ENCODE measurements around the gene KCNK3. TPM values are rescaled to one million over a fixed set of nuclear protein-coding genes. Genes with fewer than 3 reads are reported as not detected.

The KCNK3 gene
- total and polyA plus RNA-seq, 2 donors (not counting 1 experiment from before 2014, with no cell fraction given) = under 0.01 TPM; not detected in 1

DNA sequence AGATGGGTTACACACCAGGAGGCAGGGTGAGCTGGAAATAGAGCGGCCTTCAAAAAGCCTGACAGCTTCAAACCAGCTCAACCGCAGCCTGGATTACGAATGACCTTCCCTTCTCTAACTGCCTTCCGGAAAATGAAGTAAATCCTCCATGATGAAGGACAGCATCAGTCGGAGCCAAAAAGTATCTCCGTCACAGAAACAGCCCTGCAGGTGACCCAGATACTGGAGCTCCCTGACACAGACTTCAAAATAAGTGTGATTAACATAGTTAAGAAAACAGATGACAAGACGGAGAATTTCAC lies 41.1 kb upstream of the KCNK3 start:
- no peak overlapping the region for H2AFZ ChIP-seq (ENCODE audit: low read length)
- H4K20me1 ChIP-seq (ENCODE audit: control insufficient read depth, extremely low read depth, insufficient read depth, low read length) = no peaks in the 10 kb centered on the region
- no peaks in the 10 kb centered on the region for H3K9me3 ChIP-seq (ENCODE audit: control insufficient read depth, insufficient read depth, low read depth, low read length)
- DNase-seq (ENCODE audit: low read depth in 2 of 2) = no peak
- no peak for TF ChIP-seq EZH2 (IDR thresholded peaks at IDR 0.05; ENCODE audit: low read length, missing control alignments)
- TF ChIP-seq, protein P1, sequence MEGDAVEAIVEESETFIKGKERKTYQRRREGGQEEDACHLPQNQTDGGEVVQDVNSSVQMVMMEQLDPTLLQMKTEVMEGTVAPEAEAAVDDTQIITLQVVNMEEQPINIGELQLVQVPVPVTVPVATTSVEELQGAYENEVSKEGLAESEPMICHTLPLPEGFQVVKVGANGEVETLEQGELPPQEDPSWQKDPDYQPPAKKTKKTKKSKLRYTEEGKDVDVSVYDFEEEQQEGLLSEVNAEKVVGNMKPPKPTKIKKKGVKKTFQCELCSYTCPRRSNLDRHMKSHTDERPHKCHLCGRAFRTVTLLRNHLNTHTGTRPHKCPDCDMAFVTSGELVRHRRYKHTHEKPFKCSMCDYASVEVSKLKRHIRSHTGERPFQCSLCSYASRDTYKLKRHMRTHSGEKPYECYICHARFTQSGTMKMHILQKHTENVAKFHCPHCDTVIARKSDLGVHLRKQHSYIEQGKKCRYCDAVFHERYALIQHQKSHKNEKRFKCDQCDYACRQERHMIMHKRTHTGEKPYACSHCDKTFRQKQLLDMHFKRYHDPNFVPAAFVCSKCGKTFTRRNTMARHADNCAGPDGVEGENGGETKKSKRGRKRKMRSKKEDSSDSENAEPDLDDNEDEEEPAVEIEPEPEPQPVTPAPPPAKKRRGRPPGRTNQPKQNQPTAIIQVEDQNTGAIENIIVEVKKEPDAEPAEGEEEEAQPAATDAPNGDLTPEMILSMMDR (conservative IDR thresholded peaks at IDR 0.05 in 1 of 2, IDR thresholded peaks at IDR 0.05 in 1 of 2; ENCODE audit: low read depth in 1 of 2, low read length in 2 of 2) = no peak
- no peak overlapping the region for H3K4me2 ChIP-seq (ENCODE audit: extremely low read depth, insufficient read depth, low read length)
- no peak overlapping the region for H3K27ac ChIP-seq (ENCODE audit: insufficient read depth, low read length)
- no peaks in the 10 kb centered on the region for H3K4me1 ChIP-seq (ENCODE audit: control insufficient read depth, extremely low read depth, insufficient read depth, low read length)
- peaks cover 25% of the 10 kb centered on the region for H3K27me3 ChIP-seq (ENCODE audit: control insufficient read depth, insufficient read depth, low read length)
- H3K36me3 ChIP-seq (ENCODE audit: control insufficient read depth, insufficient read depth, low read length) = no peaks in the 10 kb centered on the region
- no peak overlapping the region for H3K9ac ChIP-seq (ENCODE audit: insufficient read depth, low read length)
- H3K4me3 ChIP-seq (replicated peaks in 1 of 4; ENCODE audit: control extremely low read depth in 1 of 4, insufficient read depth in 1 of 4, low read depth in 3 of 4, low read length in 4 of 4) = no peak overlapping the region
- H3K79me2 ChIP-seq (ENCODE audit: control insufficient read depth, insufficient read depth, low read length) = no peaks in the 10 kb centered on the region

DNA sequence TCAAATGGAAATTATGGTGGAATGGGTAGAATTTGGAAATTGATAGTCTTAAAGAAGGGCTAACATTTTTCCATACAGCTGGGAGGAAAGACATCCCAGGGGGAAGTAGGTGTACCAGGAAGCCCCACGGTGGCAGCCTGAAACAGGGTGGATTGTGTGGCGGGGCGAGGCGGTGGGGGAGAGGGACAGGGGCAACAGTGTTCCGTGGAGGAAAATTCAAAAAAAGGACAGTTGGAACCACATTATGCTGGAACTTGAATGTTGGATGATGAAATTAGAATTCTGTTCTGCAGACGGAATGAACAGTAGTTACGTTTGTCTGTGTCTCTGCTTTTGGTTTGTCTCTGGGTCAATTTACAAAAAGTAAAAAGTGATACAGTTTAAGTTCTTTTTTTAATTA lies 40.7 kb upstream of the KCNK3 start:
- TF ChIP-seq EZH2 (IDR thresholded peaks at IDR 0.05; ENCODE audit: low read length, missing control alignments) = no peak
- TF ChIP-seq, protein P1 (conservative IDR thresholded peaks at IDR 0.05 in 1 of 2, IDR thresholded peaks at IDR 0.05 in 1 of 2; ENCODE audit: low read depth in 1 of 2, low read length in 2 of 2) = no peak
- Histone ChIP-seq H3K79me2 (ENCODE audit: control insufficient read depth, insufficient read depth, low read length) (no peaks in the 10 kb centered on the region), H2AFZ (ENCODE audit: low read length) (no peak overlapping the region), H3K27me3 (ENCODE audit: control insufficient read depth, insufficient read depth, low read length) (peaks cover 25% of the 10 kb centered on the region), H3K4me2 (ENCODE audit: extremely low read depth, insufficient read depth, low read length) (no peak overlapping the region), H3K9me3 (ENCODE audit: control insufficient read depth, insufficient read depth, low read depth, low read length) (no peaks in the 10 kb centered on the region), H3K36me3 (ENCODE audit: control insufficient read depth, insufficient read depth, low read length) (no peaks in the 10 kb centered on the region), H4K20me1 (ENCODE audit: control insufficient read depth, extremely low read depth, insufficient read depth, low read length) (no peaks in the 10 kb centered on the region), H3K9ac (ENCODE audit: insufficient read depth, low read length) (no peak overlapping the region), H3K4me1 (ENCODE audit: control insufficient read depth, extremely low read depth, insufficient read depth, low read length) (no peaks in the 10 kb centered on the region), H3K27ac (ENCODE audit: insufficient read depth, low read length) (no peak overlapping the region), H3K4me3 (replicated peaks in 1 of 4; ENCODE audit: control extremely low read depth in 1 of 4, insufficient read depth in 1 of 4, low read depth in 3 of 4, low read length in 4 of 4) (no peak overlapping the region)
- no peak for DNase-seq (ENCODE audit: low read depth in 2 of 2)

DNA sequence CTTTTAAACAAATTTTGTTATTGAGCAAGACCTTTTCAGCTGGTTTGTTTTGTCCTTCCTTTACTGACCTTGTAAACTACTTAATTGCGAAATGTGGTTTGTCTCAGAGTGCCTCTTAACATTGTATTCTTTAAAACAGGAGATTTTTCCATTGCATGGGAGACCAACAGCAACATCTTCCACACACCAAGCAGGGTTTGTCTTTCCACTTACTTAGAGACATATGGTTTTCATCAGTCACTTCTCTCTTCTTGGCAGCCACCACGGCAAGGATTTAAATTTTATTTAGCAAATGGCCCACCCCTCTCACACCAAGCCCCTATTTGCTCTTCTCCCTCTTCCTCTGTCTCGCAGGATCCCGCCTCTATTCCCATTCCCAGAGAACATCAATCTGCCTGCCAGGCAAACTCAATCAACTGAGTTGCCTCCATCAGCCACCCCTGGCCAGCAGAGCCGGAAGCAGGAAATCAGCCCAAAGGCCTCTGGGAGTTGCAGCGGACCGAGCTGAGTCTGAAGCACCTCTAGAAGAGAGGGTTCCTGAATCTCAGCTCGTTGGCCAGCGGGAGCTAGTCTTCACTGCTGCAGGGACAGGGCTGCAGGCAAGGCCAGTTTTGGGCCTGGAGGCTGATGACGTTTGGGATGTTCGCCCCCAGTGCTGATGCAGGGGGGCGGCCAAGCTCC lies 40.0 kb upstream of the KCNK3 start:
- no peak overlapping the region for H3K4me2 ChIP-seq (ENCODE audit: extremely low read depth, insufficient read depth, low read length)
- DNase-seq (ENCODE audit: low read depth in 2 of 2) = peak in 1 of 2 donors; percentile 84
- H4K20me1 ChIP-seq (ENCODE audit: control insufficient read depth, extremely low read depth, insufficient read depth, low read length) = no peaks in the 10 kb centered on the region
- H3K9ac ChIP-seq (ENCODE audit: insufficient read depth, low read length) = no peak overlapping the region
- no peaks in the 10 kb centered on the region for H3K79me2 ChIP-seq (ENCODE audit: control insufficient read depth, insufficient read depth, low read length)
- no peak overlapping the region for H2AFZ ChIP-seq (ENCODE audit: low read length)
- TF ChIP-seq EZH2 (IDR thresholded peaks at IDR 0.05; ENCODE audit: low read length, missing control alignments) = no peak
- TF ChIP-seq, protein P1 (conservative IDR thresholded peaks at IDR 0.05 in 1 of 2, IDR thresholded peaks at IDR 0.05 in 1 of 2; ENCODE audit: low read depth in 1 of 2, low read length in 2 of 2) = no peak
- no peaks in the 10 kb centered on the region for H3K36me3 ChIP-seq (ENCODE audit: control insufficient read depth, insufficient read depth, low read length)
- H3K27ac ChIP-seq (ENCODE audit: insufficient read depth, low read length) = no peak overlapping the region
- H3K4me1 ChIP-seq (ENCODE audit: control insufficient read depth, extremely low read depth, insufficient read depth, low read length) = no peaks in the 10 kb centered on the region
- peaks cover 20% of the 10 kb centered on the region for H3K27me3 ChIP-seq (ENCODE audit: control insufficient read depth, insufficient read depth, low read length)
- no peak overlapping the region for H3K4me3 ChIP-seq (replicated peaks in 1 of 4; ENCODE audit: control extremely low read depth in 1 of 4, insufficient read depth in 1 of 4, low read depth in 3 of 4, low read length in 4 of 4)
- H3K9me3 ChIP-seq (ENCODE audit: control insufficient read depth, insufficient read depth, low read depth, low read length) = no peaks in the 10 kb centered on the region
